PC-3 (cell line): ENCODE measurements around the gene BACH1. TPM values are rescaled to one million over a fixed set of nuclear protein-coding genes. Genes with fewer than 3 reads are reported as not detected.
A peak's percentile ranks its signal among the peaks of the same experiment; 100 is the strongest.
"Not testable (repeated sequence)": the region's sequence is repeated elsewhere in the genome, so short reads cannot be mapped to it uniquely, and the experiment has no call there.

Experiments used
- ATAC-seq: fragments of 200-7000 bp; cut with Tn5 transposase; 2 replicates; pipeline ENCODE4 v1.9.1; 2020; ENCODE audit warnings: mild to moderate bottlenecking, moderate library complexity
- Bru-seq: library from RNA; stranded (reverse); fragments of 400-500 nt; gene quantifications from one replicate; lab custom pipeline; 2021; lab: Mats Ljungman, UMichigan
- BruChase-seq, 2 experiments: library from RNA; stranded (reverse); fragments of 400-500 nt; gene quantifications; one replicate each; lab custom pipeline; 2021; lab: Mats Ljungman, UMichigan
- BruUV-seq: library from RNA; stranded (reverse); fragments of 400-500 nt; replicated peaks from 2 replicates; lab custom pipeline; 2021; lab: Mats Ljungman, UMichigan
- CTCF ChIA-PET: fragments of 300-600 bp; sonication (Branson Sonifier 250); formaldehyde crosslinking; loops from one replicate; lab custom pipeline; 2022; ENCODE audit warnings: antibody characterized with exemption; lab: Charles Lee
- POLR2A ChIA-PET: fragments of 300-600 bp; sonication (Branson Sonifier 250); formaldehyde crosslinking; loops from one replicate; lab custom pipeline; 2022; ENCODE audit warnings: antibody characterized with exemption; ENCODE audit not compliant: unreplicated experiment; lab: Charles Lee
- DNase-seq: peaks from one replicate; pipeline ENCODE4 v3.0.0-alpha.2; 2015
- H2AFZ ChIP-seq: fragments of 300-600 bp; sonication (generic); 2 replicates; pipeline ENCODE4 v1.6.0; 2016; ENCODE audit warnings: antibody characterized with exemption, low read length
- H3F3A ChIP-seq: fragments of 300-600 bp; sonication (generic); one replicate; pipeline ENCODE4 v1.6.0; 2017; ENCODE audit warnings: antibody characterized with exemption, low read length, control low read depth, mild to moderate bottlenecking; ENCODE audit not compliant: unreplicated experiment
- H3K27ac ChIP-seq: fragments of 300-600 bp; sonication (generic); 2 replicates; pipeline ENCODE4 v1.5.1; 2016; ENCODE audit warnings: mild to moderate bottlenecking, low read length
- H3K27me3 ChIP-seq: fragments of 300-600 bp; sonication (generic); 2 replicates; pipeline ENCODE4 v1.6.1; 2016; ENCODE audit warnings: low read length, mixed read lengths
- H3K36me3 ChIP-seq: fragments of 300-600 bp; sonication (generic); 2 replicates; pipeline ENCODE4 v1.6.1; 2016; ENCODE audit warnings: low read depth, mixed run types, low read length, mixed read lengths
- H3K4me1 ChIP-seq: fragments of 300-600 bp; sonication (generic); 2 replicates; pipeline ENCODE4 v1.5.1; 2016; ENCODE audit warnings: low read length; ENCODE audit not compliant: insufficient read depth
- H3K4me2 ChIP-seq: fragments of 300-600 bp; sonication (generic); 2 replicates; pipeline ENCODE4 v1.6.0; 2016; ENCODE audit warnings: low read length
- H3K4me3 ChIP-seq: fragments of 300-600 bp; sonication (generic); 2 replicates; pipeline ENCODE4 v1.5.1; 2016; ENCODE audit warnings: mild to moderate bottlenecking, low read length, mixed read lengths
- H3K79me2 ChIP-seq: fragments of 300-600 bp; sonication (generic); 2 replicates; pipeline ENCODE4 v1.6.1; 2017; ENCODE audit warnings: low read length, mixed read lengths
- H3K9ac ChIP-seq: fragments of 300-600 bp; sonication (generic); 2 replicates; pipeline ENCODE4 v1.6.0; 2016; ENCODE audit warnings: mild to moderate bottlenecking, low read length
- H3K9me2 ChIP-seq: fragments of 300-600 bp; sonication (generic); replicated peaks from 2 replicates; pipeline ENCODE4 v1.6.1; 2016; ENCODE audit warnings: mixed run types, low read length, mixed read lengths
- H3K9me3 ChIP-seq: fragments of 300-600 bp; sonication (generic); 2 replicates; pipeline ENCODE4 v1.6.1; 2016; ENCODE audit warnings: low read length, mixed read lengths
- H4K20me1 ChIP-seq: fragments of 300-600 bp; sonication (generic); 2 replicates; pipeline ENCODE4 v1.6.1; 2016; ENCODE audit warnings: low read length, mixed read lengths
- CTCF ChIP-seq: fragments of 300-600 bp; sonication (generic); conservative IDR thresholded peaks from 2 replicates; pipeline ENCODE4 v1.5.1; 2017; ENCODE audit warnings: antibody characterized with exemption, low read depth, mild to moderate bottlenecking, low read length
- EZH2 ChIP-seq: fragments of 300-600 bp; sonication (generic); IDR thresholded peaks from one replicate; pipeline ENCODE4 v1.6.1; 2017; ENCODE audit warnings: antibody characterized with exemption, mild to moderate bottlenecking, low read length; ENCODE audit not compliant: unreplicated experiment
- EZH2phosphoT487 ChIP-seq: fragments of 300-600 bp; sonication (generic); IDR thresholded peaks from 2 replicates; pipeline ENCODE4 v1.6.1; 2018; ENCODE audit warnings: mild to moderate bottlenecking, antibody characterized with exemption, low read length, borderline replicate concordance
- intact Hi-C: fragments of 100-400 bp; cut with micrococcal nuclease; formaldehyde crosslinking; loops from 2 replicates; pipeline ENCODE4 v1.9.0; 2023
- long read RNA-seq: library from polyadenylated mRNA; unstranded; transcript quantifications from one replicate; pipeline ENCODE4 v2.0.0, GENCODE V29; 2021; ENCODE audit not compliant: unreplicated experiment
- total RNA-seq: library from RNA; depleted of rRNA; stranded (reverse); fragments of >200 nt; gene quantifications from 2 replicates; pipeline ENCODE4 v1.2.3, GENCODE V29; 2014; rRNA removed

BACH1 gene
- total RNA-seq (17.2 and 21.1 TPM in 2 replicates), Bru-seq, nascent RNA (percentile 94 among the genes with signal in this experiment), BruChase-seq, experiment 1, labeled RNA remaining after a 6-hour chase (percentile 85 among the genes with signal in this experiment), BruChase-seq, experiment 2, labeled RNA remaining after a 2-hour chase (percentile 92 among the genes with signal in this experiment)
- long read RNA-seq, full-length matches to known transcripts = 37 of 72 reads
- long read RNA-seq, partial matches to known transcripts = 19 of 72 reads
- long read RNA-seq, other reads (novel, unspliced or antisense) = 16 of 72 reads

- no TSS peak for BruUV-seq
Observed at GRCh38 chr21:29298348-29299045, at the start of gene BACH1. Gene BACH1 (plus strand): TSS chr21:29298922. CDS start chr21:29321281, 22,359 bp downstream.

GRCh38 chr21:29249289-29249688 lies 49.4 kb upstream of the BACH1 start:
- H3K79me2 ChIP-seq, intact Hi-C loops, H3K36me3 ChIP-seq, H3K27me3 ChIP-seq, DNase-seq, H3K9me3 ChIP-seq, H3K4me1 ChIP-seq, H3K9me2 ChIP-seq, H3K27ac ChIP-seq, H3K4me2 ChIP-seq, H2AFZ ChIP-seq, H3F3A ChIP-seq, BruUV-seq, ATAC-seq, H3K4me3 ChIP-seq, CTCF ChIA-PET, H4K20me1 ChIP-seq, H3K9ac ChIP-seq: not testable (repeated sequence)
- POLR2A ChIA-PET = interaction anchor here (0.7 kb wide), 1 partner anchor 41 kb away, joined by 3 read pairs; no protein-coding TSS in a partner anchor

More at GRCh38 chr21:29298348-29299045, at the start of gene BACH1:
- Histone ChIP-seq H2AFZ (peak within 1 kb of the TSS; percentile 94), H3K4me1 (peaks cover 40% of the 10 kb centered on the region), H3K36me3 (no peaks in the 10 kb centered on the region), H4K20me1 (peaks cover 39% of the 10 kb centered on the region), H3K9me3 (no peaks in the 10 kb centered on the region), H3K79me2 (peaks cover 44% of the 10 kb centered on the region), H3F3A (no peaks in the 10 kb centered on the region), H3K4me3 (peak within 1 kb of the TSS; percentile 85), H3K4me2 (peak within 1 kb of the TSS; percentile 92), H3K27ac (peak within 1 kb of the TSS; percentile 51), H3K9ac (peak within 1 kb of the TSS; percentile 75), H3K27me3 (no peaks in the 10 kb centered on the region), H3K9me2 (no peaks in the 10 kb centered on the region)
- DNase-seq = peak; percentile 92
- ChIA-PET CTCF (interaction anchor here (0.9 to 1.0 kb wide), 3 partner anchors 44 to 116 kb away, joined by 3 to 9 read pairs (median 3); no protein-coding TSS in a partner anchor), POLR2A (interaction anchor here (0.6 kb wide), 1 partner anchor 92 kb away, joined by 4 read pairs; no protein-coding TSS in a partner anchor)
- intact Hi-C loops = loop anchor here (1.0 to 2.0 kb wide), 4 partner anchors 40 to 208 kb away; no protein-coding TSS in a partner anchor
- peak; percentile 81 for ATAC-seq
- TF ChIP-seq CTCF = peak; percentile 13; the same call in 1 of the 2 replicates
- TF ChIP-seq EZH2phosphoT487 = no peak

GRCh38 chr21:29250636-29251035 lies 48.1 kb upstream of the BACH1 start:
- Histone ChIP-seq H3K4me3 (no peak overlapping the region), H3K27me3 (no peaks in the 10 kb centered on the region), H3K79me2 (no peaks in the 10 kb centered on the region), H3K27ac (no peak overlapping the region), H3K36me3 (peaks cover 3% of the 10 kb centered on the region; the same call in 1 of the 2 replicates), H3K9me2 (no peaks in the 10 kb centered on the region), H4K20me1 (no peaks in the 10 kb centered on the region), H3F3A (no peaks in the 10 kb centered on the region), H3K4me1 (peaks cover under 1% of the 10 kb centered on the region; the same call in 1 of the 2 replicates), H3K4me2 (no peak overlapping the region), H3K9ac (no peak overlapping the region), H2AFZ (no peak overlapping the region), H3K9me3 (peaks cover 7% of the 10 kb centered on the region)
- no peak for ATAC-seq
- DNase-seq = no peak
- no TSS peak for BruUV-seq
- TF ChIP-seq EZH2 (no peak), EZH2phosphoT487 (no peak), CTCF (no peak)
- intact Hi-C loops = no loop called here
- ChIA-PET POLR2A (no interaction called here), CTCF (no interaction called here)

GRCh38 chr21:29253861-29254260 lies 44.9 kb upstream of the BACH1 start:
- CTCF ChIA-PET, BruUV-seq, H3K4me2 ChIP-seq, H2AFZ ChIP-seq, H3K27me3 ChIP-seq, H3F3A ChIP-seq, ATAC-seq, H3K27ac ChIP-seq, H3K9ac ChIP-seq, H3K9me2 ChIP-seq, H3K9me3 ChIP-seq, DNase-seq, intact Hi-C loops, H3K79me2 ChIP-seq, POLR2A ChIA-PET, H3K4me3 ChIP-seq, H3K36me3 ChIP-seq, H4K20me1 ChIP-seq: not testable (repeated sequence)
- H3K4me1 ChIP-seq = peaks cover 25% of the 10 kb centered on the region
